22Rv1 (cell line): Measurements from ENCODE around the gene ADCY5.

ENCODE experiments used
- CTCF ChIP-seq: fragments of 450-650 bp; IDR thresholded peaks from 2 replicates; pipeline ENCODE4 v1.5.1; 2017; ENCODE audit warnings: mild to moderate bottlenecking
- ZFX ChIP-seq: fragments of 450-650 bp; IDR thresholded peaks from 2 replicates; pipeline ENCODE4 v1.6.1; 2017; ENCODE audit warnings: antibody characterized with exemption, borderline replicate concordance

GRCh38 chr3:123374016-123374415 lies 74.9 kb downstream of the ADCY5 start:
- TF ChIP-seq CTCF: no peak
- no peak for TF ChIP-seq ZFX
